Epithelial cell of esophagus (primary cell): ENCODE data around the gene OXTR.

Experiments
- DNase-seq: peaks from one replicate; pipeline ENCODE4 v3.0.0; 2010; ENCODE audit warnings: low read depth
- H3K4me3 ChIP-seq: 2 replicates; pipeline ENCODE4 v1.5.1; 2011; ENCODE audit warnings: mild to moderate bottlenecking, low read length, control low read depth
- CTCF ChIP-seq: IDR thresholded peaks from 2 replicates; pipeline ENCODE4 v1.5.1; 2011; ENCODE audit warnings: low read depth, mild to moderate bottlenecking, low read length, control low read depth, inconsistent platforms; ENCODE audit not compliant: insufficient read depth; ENCODE audit errors: missing control alignments

Gene OXTR

GRCh38 chr3:8777978-8778267 is 8.5 kb upstream of the OXTR start:
- no peak for TF ChIP-seq CTCF
- no peak for DNase-seq
- no peak overlapping the region for H3K4me3 ChIP-seq

GRCh38 chr3:8777201-8777977 is 8.0 kb upstream of the OXTR start:
- DNase-seq, result no peak
- no peak for TF ChIP-seq CTCF
- H3K4me3 ChIP-seq, result no peak overlapping the region

- DNase-seq, result peak; percentile 20
- no peak overlapping the region for H3K4me3 ChIP-seq
- no peak for TF ChIP-seq CTCF
Measured at GRCh38 chr3:8776406-8776805, 7.0 kb upstream of the OXTR start.

GRCh38 chr3:8775602-8776001 is 6.2 kb upstream of the OXTR start:
- no peak overlapping the region for H3K4me3 ChIP-seq
- no peak for DNase-seq
- no peak for TF ChIP-seq CTCF

GRCh38 chr3:8775181-8775580 is 5.8 kb upstream of the OXTR start:
- no peak overlapping the region for H3K4me3 ChIP-seq
- no peak for DNase-seq
- no peak for TF ChIP-seq CTCF

- no peak overlapping the region for H3K4me3 ChIP-seq
- DNase-seq, result no peak
- no peak for TF ChIP-seq CTCF
Measured at GRCh38 chr3:8773941-8774542, 4.6 kb upstream of the OXTR start.
